ENCODE measurements around the gene SEMA5A.

SEMA5A gene

DNA sequence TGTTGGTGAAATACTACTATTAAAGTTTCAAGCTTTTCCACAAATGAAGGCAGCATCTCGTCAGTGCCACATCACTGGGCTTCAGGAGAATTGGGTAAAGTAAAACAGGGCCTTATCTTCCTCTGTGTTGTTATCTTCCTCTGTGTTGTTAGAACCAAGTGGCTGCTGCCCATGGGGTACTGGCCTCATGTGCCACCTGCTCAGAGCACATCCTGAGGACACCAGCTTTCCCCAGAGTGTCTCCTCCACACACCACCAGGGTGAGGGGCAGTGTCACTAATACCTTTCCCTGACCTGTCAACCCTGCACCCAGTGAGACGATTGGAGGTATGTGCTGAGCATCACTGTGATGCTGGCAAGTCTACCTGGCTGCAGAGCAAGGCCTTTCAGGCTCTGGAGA is 499.9 kb downstream of the SEMA5A start:
- DNase-seq: no peak

GRCh38 chr5:9042241-9042640 is 503.6 kb downstream of the SEMA5A start:
- no peak for DNase-seq

GRCh38 chr5:9040475-9040874 is 505.4 kb downstream of the SEMA5A start:
- DNase-seq: no peak

DNA sequence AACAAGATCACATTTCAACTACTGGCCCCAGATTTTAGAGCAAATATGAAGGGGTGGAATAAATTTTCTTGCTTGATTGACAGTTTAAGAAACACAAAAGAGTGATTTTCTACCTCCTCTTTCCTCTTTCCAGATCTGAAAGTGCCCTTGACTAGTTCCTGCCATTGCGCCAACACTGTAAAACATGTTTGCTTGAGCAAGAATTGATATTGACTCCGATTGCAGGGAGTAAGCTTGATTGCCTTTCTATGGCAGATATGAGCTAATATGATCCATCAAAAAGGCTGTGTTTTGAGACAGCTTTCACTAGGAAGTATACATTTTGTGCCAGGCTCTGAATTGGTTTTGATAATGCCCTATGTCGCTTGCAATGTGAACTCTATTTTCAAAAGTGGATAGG is 508.8 kb downstream of the SEMA5A start:
- DNase-seq: no peak

GRCh38 chr5:9035346-9035745 is 510.5 kb downstream of the SEMA5A start:
- no peak for DNase-seq

DNA sequence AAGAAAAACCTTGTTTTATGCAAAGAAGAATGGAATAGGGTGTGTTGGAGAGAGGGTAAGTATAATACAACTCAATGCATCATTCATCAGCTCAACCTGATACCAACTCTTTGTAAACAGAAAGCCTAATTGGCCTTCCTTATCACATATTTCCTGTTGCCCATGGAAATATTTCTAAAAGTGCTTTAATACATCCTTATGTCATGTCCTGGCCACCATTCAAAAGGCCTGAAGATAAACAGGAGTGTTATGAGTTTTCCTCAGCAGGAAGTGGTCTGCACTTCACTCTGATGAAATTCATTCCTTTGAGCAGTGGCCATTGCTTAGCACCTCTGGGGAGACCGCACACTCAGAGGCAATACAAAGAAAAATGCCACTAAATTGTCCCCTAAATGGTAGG is 511.2 kb downstream of the SEMA5A start:
- no peak for DNase-seq

DNA sequence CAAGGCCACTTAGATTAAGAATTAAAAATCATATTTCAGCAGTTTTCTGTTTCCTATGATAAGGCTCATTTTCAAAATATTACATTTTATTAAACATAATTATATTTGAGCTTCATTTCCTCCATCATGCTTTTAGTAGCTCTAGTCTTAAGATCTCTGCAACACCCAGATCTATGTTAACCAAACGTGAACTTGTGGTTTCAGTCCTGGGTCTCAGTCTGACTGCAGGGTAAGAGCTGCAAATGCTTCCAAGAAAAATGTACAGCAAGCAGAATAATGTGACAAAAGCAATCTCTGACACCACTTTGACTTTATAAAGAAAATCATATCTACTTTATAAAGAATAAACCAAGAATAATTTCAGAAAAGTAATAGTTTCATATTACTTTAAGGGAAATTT is 512.4 kb downstream of the SEMA5A start:
- no peak for DNase-seq

- no peak for DNase-seq
Measured at GRCh38 chr5:9025942-9026341, 519.9 kb downstream of the SEMA5A start.

GRCh38 chr5:9020996-9021395 is 524.9 kb downstream of the SEMA5A start:
- DNase-seq: no peak

DNA sequence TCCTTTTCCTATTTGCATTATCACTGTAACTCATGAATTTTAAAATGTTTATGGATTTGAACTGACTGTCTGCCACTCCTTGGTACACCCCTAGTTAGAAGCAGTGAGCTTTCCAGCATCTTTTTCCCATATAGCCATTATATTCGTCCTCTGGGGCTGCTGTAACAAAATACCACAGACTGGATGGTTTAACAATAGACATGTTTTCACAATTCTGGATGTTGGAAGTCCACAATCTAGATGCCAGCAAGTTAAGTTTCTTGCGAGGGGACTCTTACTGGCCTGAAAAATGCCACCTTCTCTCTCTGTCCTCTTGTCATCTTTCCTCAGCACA is 530.0 kb downstream of the SEMA5A start:
- DNase-seq: no peak

- no peak for DNase-seq
Measured at GRCh38 chr5:9015260-9015936, 530.5 kb downstream of the SEMA5A start.

DNA sequence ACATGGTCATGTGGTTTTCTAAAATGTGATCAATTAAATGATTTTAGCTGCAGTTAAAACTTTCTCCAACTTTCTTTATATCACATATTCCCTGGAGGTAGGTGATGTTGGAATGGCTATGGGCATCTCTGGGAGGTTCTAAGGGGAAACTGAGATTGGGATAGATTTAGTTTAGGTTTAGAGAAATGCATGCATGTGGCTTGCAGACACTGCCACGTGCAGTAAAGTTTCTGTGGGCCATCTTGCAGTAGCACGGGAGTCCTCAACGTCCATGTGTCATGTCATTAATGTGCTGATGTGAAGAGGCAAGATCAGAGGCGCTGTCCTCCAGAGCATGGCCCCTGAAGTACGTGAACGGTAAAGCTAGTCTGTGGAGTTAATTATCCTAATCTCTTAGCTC is 532.7 kb downstream of the SEMA5A start:
- no peak for DNase-seq

DNA sequence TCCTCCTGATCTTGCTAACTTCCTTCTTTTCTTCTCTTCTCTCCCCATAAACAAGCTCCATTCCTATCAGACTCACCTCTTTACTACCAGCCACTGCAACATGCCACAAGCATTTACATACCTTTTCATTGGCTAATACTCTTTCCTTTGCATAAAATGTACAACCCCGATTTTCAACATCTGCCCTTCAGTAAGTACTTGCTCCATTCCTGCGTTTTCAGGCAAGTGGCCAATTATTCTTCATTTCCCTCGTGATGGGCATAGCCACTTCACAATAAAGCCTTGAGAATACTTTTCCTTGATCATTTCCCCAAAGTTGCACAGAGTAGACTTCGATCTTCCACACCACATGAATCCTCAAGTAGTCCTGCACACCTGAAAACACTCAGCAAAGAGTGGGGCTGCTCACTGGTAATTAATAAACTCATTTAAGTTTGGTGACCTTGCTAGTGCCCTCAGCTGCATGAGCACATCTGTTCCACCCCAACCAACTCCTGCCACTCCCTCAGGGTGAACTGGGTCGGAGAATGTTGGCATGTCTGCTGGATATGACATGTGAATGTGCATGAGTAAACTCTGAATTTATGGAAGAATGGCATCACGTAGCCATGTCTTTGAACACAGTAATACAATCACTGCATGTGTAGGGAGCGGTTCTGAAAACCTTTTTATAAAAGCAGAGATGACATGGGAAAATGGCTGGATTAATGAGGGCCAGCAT is 535.8 kb downstream of the SEMA5A start:
- DNase-seq: no peak

DNA sequence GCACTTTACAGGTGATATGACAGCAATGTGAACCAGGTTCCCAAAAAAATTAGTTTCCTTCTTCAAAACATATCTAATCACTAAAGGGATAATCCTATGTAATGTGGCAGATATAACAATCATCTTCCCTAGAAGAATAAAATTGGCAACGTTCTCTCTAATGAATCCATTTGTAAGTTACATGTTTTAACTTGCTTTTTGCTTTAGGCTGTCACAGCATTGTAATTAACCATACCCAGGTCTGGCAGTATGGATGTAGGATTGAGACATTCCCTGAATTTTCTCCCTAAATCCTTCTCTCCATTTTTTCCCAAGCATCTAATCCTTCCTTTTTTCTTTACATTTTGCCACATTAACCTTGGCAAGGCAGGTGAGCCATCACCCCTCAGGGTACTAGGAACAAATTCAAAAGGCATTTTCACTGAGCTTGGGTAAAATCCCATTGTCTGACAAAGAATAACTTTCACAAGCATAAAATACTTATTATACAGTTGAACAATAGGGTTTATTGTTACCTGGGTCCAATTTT is 548.3 kb downstream of the SEMA5A start:
- no peak for DNase-seq

DNA sequence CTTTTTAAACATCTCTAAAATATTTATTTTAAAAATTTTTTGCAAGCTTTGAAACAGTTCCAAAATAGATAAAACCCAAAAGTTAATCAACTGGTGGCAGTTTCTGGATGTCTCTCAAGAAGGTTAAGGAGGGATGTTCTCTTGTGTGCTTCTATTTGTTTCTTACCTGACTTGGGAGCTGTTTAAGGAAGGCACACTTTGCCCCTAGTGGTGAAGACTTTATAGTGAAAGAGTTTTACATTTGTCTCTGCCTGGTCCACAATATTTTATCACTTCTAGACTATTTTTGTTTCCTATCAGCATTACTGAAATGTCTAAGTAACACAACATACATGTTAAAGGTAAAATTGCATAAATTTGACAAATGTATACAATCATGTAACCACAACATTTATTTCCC is 552.8 kb downstream of the SEMA5A start:
- no peak for DNase-seq
